ENCODE results near the gene IQCH.

- TF ChIP-seq CTCF (conservative IDR thresholded peaks at IDR 0.05; ENCODE audit: low read depth, low read length) (no peak), EZH2 (IDR thresholded peaks at IDR 0.05; ENCODE audit: low read length, unreplicated experiment) (no peak)
Measured at GRCh38 chr15:67216859-67217258, 37.7 kb upstream of the IQCH start.

Measured in PC-3 (cell line).